Anterior cingulate cortex (tissue), 58 donors: ENCODE data around the gene ST8SIA3.

Experiments
- DNase-seq, 58 donors: peaks; one replicate each; lab custom pipeline; 2025; lab: John Stamatoyannopoulos, UW

ST8SIA3 gene, protein sequence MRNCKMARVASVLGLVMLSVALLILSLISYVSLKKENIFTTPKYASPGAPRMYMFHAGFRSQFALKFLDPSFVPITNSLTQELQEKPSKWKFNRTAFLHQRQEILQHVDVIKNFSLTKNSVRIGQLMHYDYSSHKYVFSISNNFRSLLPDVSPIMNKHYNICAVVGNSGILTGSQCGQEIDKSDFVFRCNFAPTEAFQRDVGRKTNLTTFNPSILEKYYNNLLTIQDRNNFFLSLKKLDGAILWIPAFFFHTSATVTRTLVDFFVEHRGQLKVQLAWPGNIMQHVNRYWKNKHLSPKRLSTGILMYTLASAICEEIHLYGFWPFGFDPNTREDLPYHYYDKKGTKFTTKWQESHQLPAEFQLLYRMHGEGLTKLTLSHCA

GRCh38 chr18:57352271-57352701 is at the start of gene ST8SIA3:
TSS of gene ST8SIA3 (plus strand) at chr18:57352557. CDS start at chr18:57352847, 290 bp downstream.
- peak in 23 of 58 donors; percentile 3 to 53 (median 24) for DNase-seq

GRCh38 chr18:57311472-57311871 is 40.9 kb upstream of the ST8SIA3 start:
- DNase-seq, result no peak

GRCh38 chr18:57312346-57313144 is 39.8 kb upstream of the ST8SIA3 start:
- no peak for DNase-seq

DNA sequence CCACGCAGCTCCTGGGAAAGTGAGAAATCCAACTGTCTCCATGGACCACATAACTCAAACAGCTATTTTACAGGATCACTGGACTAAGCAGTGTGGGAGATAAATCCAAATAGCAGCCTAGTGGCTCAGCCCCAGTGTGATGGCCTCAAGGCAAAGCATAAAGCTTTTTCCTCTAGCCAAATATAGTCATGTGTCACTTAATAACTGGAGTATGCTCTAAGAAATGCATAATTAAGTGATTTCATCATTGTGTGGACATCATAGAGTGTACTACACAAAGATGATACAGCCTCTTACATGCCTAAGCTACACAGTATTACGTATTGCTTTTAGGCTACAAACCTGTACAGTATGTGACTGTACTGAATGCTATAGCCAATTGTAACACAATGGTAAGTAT is 31.8 kb upstream of the ST8SIA3 start:
- DNase-seq, result no peak

GRCh38 chr18:57325491-57326166 is 26.7 kb upstream of the ST8SIA3 start:
- no peak for DNase-seq

DNA sequence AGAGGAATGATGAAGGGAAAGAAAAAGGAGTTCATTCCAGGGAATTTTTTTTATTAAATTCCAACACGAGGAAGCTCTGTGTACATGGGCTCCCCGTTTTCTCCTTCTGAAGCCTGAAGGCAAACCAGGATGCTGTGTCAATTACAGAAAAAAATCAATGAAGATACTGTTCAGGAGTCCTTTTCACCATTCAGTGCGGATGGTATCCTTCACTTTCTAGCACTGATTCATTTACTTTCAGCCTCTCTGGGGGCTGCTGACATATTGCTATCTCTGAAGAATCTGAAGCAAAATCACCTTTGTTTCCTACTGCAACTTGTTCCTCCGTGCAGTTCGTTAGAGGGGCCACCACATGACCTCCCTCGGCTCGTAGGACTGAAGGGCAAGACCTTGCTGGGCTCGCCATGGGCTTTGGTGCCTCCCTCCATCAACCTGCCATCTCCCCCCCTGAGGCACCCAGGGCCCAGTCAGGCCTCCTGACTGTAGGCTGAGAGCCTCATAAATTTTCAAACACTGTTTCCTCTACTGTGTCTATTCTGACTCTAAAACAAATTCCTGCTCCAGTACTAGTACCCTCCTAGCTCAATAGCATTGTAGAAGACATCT is 25.5 kb upstream of the ST8SIA3 start:
- DNase-seq, result no peak

DNA sequence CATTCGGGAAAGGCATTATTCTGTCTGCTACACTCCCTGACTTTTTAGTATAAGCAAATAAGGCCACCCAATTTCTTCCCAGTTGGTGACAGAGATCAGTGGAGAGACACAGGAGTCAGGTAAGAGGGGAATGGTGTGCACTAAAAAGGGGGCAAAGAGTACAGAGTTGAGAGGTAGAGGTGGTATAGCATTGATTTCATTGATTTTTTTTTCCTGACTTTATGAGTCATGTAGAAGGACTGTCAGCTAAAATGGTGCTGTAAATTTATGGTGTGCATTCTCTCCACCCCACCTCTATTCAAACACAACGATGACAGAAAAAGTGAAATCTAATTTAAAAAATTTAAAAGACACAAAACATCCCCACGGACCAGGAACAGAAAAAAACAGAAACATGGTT is 23.7 kb upstream of the ST8SIA3 start:
- no peak for DNase-seq

- DNase-seq, result no peak
These were observed 22.5 kb upstream of the ST8SIA3 start for GRCh38 chr18:57329856-57330255.

GRCh38 chr18:57331718-57332117 is 20.6 kb upstream of the ST8SIA3 start:
- DNase-seq, result no peak

GRCh38 chr18:57333940-57334339 is 18.4 kb upstream of the ST8SIA3 start:
- no peak for DNase-seq

- DNase-seq, result no peak
These were observed 18.0 kb upstream of the ST8SIA3 start for GRCh38 chr18:57334383-57334782.

DNA sequence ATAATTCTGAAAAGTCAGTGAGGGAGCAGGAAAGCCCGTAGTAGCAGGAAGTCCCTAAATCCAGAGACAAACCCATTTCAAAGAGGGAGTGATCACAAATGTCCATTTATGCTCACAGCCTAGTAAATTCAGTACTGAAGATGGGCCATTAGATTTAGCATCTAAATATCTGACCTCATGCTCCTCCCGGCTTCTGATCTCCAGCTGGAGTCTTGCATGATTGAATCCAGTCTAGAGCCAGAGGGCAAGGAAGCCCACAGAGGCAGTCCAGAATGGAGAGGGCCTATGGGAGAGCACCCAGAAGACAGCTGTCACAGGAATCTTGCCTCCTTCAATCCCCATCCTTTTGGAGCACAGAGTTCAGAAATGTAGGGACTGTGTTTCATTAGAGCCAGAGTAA is 16.0 kb upstream of the ST8SIA3 start:
- DNase-seq, result no peak

DNA sequence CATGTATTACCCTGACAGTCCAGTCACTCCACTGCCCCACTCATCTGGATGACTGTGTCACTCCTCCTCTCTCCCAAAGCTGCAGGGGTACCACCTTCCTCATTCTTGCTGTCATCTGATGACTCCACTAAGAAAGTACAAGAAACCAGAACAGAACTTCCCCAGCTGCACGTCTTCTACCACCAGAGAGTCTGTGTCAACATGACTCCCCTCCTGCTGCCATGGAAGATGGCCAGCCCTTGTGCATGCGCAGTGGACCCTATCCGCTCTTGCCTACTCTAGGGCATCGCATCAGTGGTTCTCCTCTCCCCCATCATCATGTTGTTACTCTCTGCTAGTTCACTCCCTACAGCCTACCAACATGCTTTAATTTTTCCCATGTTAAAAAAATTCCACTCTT is 14.5 kb upstream of the ST8SIA3 start:
- DNase-seq, result no peak

DNA sequence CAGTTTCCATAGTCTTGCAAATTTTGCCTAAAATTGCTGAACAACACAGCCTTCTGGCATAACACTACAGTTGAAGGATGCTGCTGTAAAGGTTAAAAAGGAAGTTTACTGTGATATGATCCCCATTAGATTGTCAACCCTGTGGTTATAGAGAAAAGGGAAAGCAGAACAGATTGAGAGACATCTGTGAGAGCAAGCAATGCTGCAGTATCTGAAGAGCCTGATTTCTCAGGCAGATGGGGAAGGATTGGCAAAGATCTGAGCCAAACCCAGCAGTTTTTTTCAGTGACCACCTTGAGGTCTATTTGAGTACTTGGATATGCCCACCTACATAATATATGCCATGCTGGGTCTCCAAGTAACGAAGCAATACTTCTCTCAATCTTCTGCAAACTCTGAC is 8.5 kb upstream of the ST8SIA3 start:
- DNase-seq, result peak in 1 of 58 donors; percentile 23

DNA sequence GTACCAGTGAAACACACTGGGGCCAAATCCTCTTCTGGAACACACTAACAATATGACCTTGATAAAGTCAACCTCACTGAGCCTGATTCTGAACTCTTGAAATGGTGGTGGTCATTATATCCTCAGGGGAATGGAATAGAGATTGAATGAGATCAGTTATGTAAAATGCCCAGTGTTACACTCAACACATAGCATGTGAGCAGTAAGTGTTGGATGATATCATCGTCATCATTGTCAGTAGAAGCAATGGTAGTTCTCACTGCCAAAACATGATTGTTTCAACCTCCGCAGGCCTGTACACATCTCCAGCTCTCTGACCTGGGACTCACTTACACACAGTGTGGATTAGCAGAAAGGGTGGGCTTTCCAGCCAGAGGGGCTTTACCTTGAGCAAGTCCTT is 5.5 kb upstream of the ST8SIA3 start:
- DNase-seq, result no peak

DNA sequence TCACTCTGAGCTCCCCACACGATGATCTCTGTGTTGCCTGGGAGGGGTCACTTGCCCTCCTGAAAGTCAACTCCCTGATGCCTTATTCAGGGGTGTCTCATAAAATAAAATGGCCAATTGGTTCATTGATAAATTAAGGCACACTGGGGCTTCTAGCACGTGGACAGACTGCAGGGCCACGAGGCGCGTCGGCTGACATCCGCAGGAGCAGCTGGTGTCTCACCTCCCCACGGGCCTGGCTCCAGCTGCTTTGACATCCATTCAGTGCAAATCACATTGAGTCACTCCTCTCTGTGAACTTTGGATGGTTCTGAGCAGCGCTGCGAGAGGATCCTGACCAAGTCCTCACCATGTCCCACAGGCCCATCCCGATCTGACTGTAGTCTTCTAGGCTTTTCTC is 4.6 kb upstream of the ST8SIA3 start:
- DNase-seq, result no peak

DNA sequence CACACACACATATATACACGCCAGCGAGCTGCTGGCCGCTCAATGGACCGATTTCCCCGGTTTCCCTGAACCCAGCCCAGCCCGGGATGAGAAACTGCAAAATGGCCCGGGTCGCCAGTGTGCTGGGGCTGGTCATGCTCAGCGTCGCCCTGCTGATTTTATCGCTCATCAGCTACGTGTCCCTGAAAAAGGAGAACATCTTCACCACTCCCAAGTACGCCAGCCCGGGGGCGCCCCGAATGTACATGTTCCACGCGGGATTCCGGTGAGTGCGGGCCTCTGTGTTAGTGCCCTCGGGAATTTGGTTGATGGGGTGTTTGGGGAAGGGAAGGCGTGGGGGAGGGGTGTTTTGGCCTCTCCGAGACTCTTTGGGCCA is 392 bp downstream of the ST8SIA3 start:
- DNase-seq, result peak in 17 of 58 donors; percentile 5 to 64 (median 16)

GRCh38 chr18:57353137-57353939 is 981 bp downstream of the ST8SIA3 start:
- DNase-seq, result peak in 30 of 58 donors; percentile 6 to 72 (median 30)

DNA sequence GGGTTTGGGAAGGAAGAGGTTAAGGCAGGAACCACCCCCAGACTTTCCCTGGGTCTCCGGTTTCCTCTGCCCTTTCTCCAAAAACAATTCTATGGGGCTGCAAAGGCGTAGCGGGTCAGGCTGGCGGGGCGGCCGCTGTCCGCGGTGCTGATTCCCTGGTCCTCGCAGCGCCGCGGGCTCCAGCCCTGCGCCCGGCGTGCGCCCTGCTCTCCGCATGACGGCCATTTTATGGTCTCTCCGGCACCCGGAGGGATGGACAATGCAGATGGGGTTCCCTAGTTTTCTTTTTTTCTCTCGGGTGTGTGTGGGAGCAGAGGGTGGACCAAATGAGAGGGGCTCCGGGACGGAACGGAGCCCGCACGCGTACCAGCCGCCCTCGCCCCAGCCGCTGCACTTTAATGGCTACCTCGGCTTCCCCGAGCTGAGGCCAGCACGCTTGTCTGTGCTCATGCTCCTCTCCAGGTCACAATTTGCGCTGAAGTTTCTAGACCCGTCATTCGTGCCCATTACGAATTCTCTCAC is 1.6 kb downstream of the ST8SIA3 start:
- peak in 26 of 58 donors; percentile 3 to 60 (median 27) for DNase-seq

GRCh38 chr18:57359433-57359832 is 7.1 kb downstream of the ST8SIA3 start:
- DNase-seq, result no peak
